Nephron (organoid): Measurements from ENCODE around the gene CDH4.

Source experiments
- H3K27ac Mint-ChIP-seq, 3 experiments: 2 replicates each; pipeline ENCODE4 v1.8.0; 2020; ENCODE audit warnings: mixed read lengths in 3 of 3, mild to moderate bottlenecking in 2 of 3, moderate library complexity in 1 of 3
- H3K27me3 Mint-ChIP-seq: 2 replicates; pipeline ENCODE4 v1.8.0; 2021; ENCODE audit warnings: low read depth, mild to moderate bottlenecking, moderate library complexity, mixed read lengths
- H3K36me3 Mint-ChIP-seq: 2 replicates; pipeline ENCODE4 v1.8.0; 2020; ENCODE audit warnings: low read depth, mixed read lengths
- H3K4me1 Mint-ChIP-seq: 2 replicates; pipeline ENCODE4 v1.8.0; 2020; ENCODE audit warnings: mixed read lengths
- H3K4me3 Mint-ChIP-seq, 3 experiments: 2 replicates each; pipeline ENCODE4 v1.8.0; 2020; ENCODE audit warnings: mild to moderate bottlenecking in 3 of 3, mixed read lengths in 3 of 3, moderate library complexity in 2 of 3
- H3K9me3 Mint-ChIP-seq: 2 replicates; pipeline ENCODE4 v1.8.0; 2020; ENCODE audit warnings: mixed read lengths
- CTCF ChIP-seq, 3 experiments: fragments of 200-600 bp; sonication (generic); IDR thresholded peaks; one replicate each; pipeline ENCODE4 v1.5.0; 2021; ENCODE audit warnings: antibody characterized with exemption in 3 of 3; ENCODE audit not compliant: unreplicated experiment in 3 of 3

CDH4 gene

DNA sequence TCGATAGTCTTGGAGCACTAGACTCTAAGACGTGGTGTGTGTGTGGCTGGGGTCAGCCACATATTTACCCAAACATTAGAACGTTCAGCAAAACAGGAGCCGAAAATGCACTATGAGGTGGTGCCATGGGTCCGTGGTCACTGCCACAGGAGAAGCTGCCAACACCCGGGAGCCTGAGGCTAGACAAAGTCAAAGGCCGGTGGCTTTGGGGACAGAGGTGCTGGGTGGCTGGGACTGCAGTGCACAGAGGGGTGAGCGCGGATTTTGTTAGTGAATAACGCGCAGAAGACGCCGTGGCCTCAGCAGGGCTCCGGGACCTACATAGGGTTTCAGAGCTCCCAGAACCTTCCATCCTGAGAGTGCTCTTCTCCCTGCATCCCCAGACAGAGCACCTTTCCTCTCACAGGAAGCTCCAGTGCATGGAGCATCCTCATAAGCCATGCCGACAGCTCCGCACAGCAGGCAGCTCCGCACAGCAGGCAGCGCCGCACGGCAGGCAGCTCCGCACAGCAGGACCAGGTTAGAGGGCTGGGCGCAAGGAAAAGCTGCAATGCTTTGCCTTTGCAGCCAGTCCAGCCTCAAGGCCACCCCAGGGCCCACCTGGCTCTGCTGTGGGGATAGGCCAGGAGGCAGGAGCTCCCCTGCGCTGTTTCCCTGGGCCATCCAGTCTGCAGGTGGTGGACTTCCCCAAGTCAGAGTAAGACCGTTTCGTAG, 509.5 kb downstream of the CDH4 start:
- no peaks in the 10 kb centered on the region for H3K9me3 Mint-ChIP-seq
- H3K27me3 Mint-ChIP-seq: peaks cover 50% of the 10 kb centered on the region
- no peaks in the 10 kb centered on the region for H3K4me1 Mint-ChIP-seq
- H3K4me3 Mint-ChIP-seq: no peak overlapping the region
- H3K27ac Mint-ChIP-seq: no peak overlapping the region
- TF ChIP-seq CTCF (IDR thresholded peaks at IDR 0.05; ENCODE audit: unreplicated experiment in 3 of 3): no peak
- H3K36me3 Mint-ChIP-seq: no peaks in the 10 kb centered on the region

DNA sequence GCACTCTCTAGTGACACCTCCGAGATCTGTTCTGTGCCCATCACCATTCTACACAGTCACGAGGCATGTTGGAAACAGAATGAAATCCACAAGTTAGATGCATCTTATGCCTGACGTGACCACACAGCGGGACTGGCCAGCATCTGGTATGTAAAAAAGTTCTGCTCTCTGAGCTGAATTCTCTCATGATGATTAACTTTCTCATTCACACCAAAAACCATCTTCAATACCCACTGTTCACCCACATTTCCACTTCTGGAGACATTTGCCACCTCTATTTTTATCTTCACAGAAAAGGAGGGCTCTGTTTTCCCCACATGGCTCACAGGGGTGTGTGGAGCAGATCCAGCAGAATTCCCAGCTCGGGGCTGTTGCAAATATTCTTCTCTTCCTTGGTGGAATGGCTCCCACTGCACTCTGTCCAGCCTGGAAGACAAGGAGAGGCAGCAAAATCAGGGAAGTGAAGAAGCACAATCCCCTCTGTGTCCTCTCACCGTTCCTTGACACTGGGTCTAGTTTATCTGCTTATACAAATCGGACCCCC, 510.2 kb downstream of the CDH4 start:
- Mint-ChIP-seq H3K27me3 (peaks cover 50% of the 10 kb centered on the region), H3K4me3 (no peak overlapping the region), H3K36me3 (no peaks in the 10 kb centered on the region), H3K4me1 (no peaks in the 10 kb centered on the region), H3K9me3 (no peaks in the 10 kb centered on the region), H3K27ac (no peak overlapping the region)
- no peak for TF ChIP-seq CTCF (IDR thresholded peaks at IDR 0.05; ENCODE audit: unreplicated experiment in 3 of 3)

GRCh38 chr20:61762886-61763739, 511.1 kb downstream of the CDH4 start:
- H3K36me3 Mint-ChIP-seq: no peaks in the 10 kb centered on the region
- no peaks in the 10 kb centered on the region for H3K9me3 Mint-ChIP-seq
- H3K4me3 Mint-ChIP-seq: no peak overlapping the region

DNA sequence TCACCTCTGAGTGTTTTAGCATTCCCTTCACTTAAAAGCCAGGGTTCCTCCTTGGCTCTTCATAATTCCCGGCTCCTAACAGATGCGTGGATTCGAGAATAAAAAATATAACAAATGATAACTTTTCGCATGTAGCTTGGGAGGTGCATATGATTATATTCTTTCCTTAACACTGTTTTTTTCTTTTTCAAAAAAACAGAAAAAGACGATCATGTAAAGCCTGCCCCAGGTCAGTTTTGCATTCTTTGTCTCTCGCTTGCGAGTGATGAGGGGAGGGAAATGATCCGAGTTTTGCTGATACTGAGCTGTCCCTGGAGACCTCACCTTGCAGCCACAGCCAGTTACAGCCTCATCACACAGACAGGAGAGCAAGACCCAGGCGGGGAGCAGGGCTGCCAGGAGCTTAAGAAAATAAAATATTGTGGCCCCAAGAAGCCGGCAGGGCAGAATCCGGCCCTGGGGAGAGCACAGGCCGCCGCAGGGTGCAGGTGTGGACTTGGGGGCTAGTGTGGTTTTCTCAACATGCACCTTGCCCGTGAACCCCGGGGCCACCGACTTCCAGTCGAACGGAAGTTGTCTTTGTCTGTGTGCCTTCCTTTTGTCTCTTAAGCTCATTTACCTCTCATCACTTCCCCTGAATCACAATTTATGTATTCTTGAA, 511.8 kb downstream of the CDH4 start:
- no peak overlapping the region for H3K27ac Mint-ChIP-seq
- no peak overlapping the region for H3K4me3 Mint-ChIP-seq
- no peak for TF ChIP-seq CTCF (IDR thresholded peaks at IDR 0.05; ENCODE audit: unreplicated experiment in 3 of 3)
- H3K4me1 Mint-ChIP-seq: no peaks in the 10 kb centered on the region
- peaks cover 48% of the 10 kb centered on the region for H3K27me3 Mint-ChIP-seq
- H3K36me3 Mint-ChIP-seq: no peaks in the 10 kb centered on the region
- no peaks in the 10 kb centered on the region for H3K9me3 Mint-ChIP-seq

More at GRCh38 chr20:61762886-61763739, 511.1 kb downstream of the CDH4 start:
- TF ChIP-seq CTCF (IDR thresholded peaks at IDR 0.05; ENCODE audit: unreplicated experiment in 3 of 3): no peak
- Mint-ChIP-seq H3K27ac (no peak overlapping the region), H3K4me1 (no peaks in the 10 kb centered on the region), H3K27me3 (peaks cover 50% of the 10 kb centered on the region)

- H3K27ac Mint-ChIP-seq: no peak overlapping the region
- TF ChIP-seq CTCF (IDR thresholded peaks at IDR 0.05; ENCODE audit: unreplicated experiment in 3 of 3): no peak
- no peaks in the 10 kb centered on the region for H3K4me1 Mint-ChIP-seq
- no peaks in the 10 kb centered on the region for H3K9me3 Mint-ChIP-seq
- H3K4me3 Mint-ChIP-seq: no peak overlapping the region
- H3K36me3 Mint-ChIP-seq: no peaks in the 10 kb centered on the region
- peaks cover 45% of the 10 kb centered on the region for H3K27me3 Mint-ChIP-seq
These were observed 512.5 kb downstream of the CDH4 start for GRCh38 chr20:61764471-61765025.
